GM21423 (cell line): ENCODE data around the gene NCBP1.
"Not testable (repeated sequence)": the region's sequence is repeated elsewhere in the genome, so short reads cannot be mapped to it uniquely, and the experiment has no call there.

Experiments used
- ATAC-seq: cut with Tn5 transposase; IDR thresholded peaks from one replicate; pipeline ENCODE4 v1.9.1; 2021; ENCODE audit warnings: mild to moderate bottlenecking, moderate library complexity; ENCODE audit not compliant: unreplicated experiment

The NCBP1 gene

GRCh38 chr9:97632985-97633858, at the start of gene NCBP1, which contains the start of gene TSTD2:
Gene NCBP1 (plus strand): TSS chr9:97633821. CDS start chr9:97633882, 61 bp downstream.
Gene TSTD2 (minus strand): TSS chr9:97633368. CDS start chr9:97627562, 5,806 bp downstream.
- ATAC-seq, result peak; percentile 91

GRCh38 chr9:97584778-97585177, 48.8 kb upstream of the NCBP1 start:
- ATAC-seq, result not testable (repeated sequence)

GRCh38 chr9:97586909-97587308, 46.7 kb upstream of the NCBP1 start:
- ATAC-seq, result not testable (repeated sequence)

GRCh38 chr9:97591535-97591934, 42.1 kb upstream of the NCBP1 start:
- no peak for ATAC-seq

- no peak for ATAC-seq
Measured at GRCh38 chr9:97592126-97592525, 41.5 kb upstream of the NCBP1 start.

GRCh38 chr9:97593960-97594359, 39.7 kb upstream of the NCBP1 start:
- ATAC-seq, result no peak

- ATAC-seq, result no peak
Measured at GRCh38 chr9:97594381-97594921, 39.2 kb upstream of the NCBP1 start.

GRCh38 chr9:97596906-97597305, 36.7 kb upstream of the NCBP1 start:
- no peak for ATAC-seq

- peak; percentile 75 for ATAC-seq
Measured at GRCh38 chr9:97598461-97599288, 34.9 kb upstream of the NCBP1 start.

GRCh38 chr9:97599314-97599846, 34.2 kb upstream of the NCBP1 start:
- no peak for ATAC-seq

- no peak for ATAC-seq
Measured at GRCh38 chr9:97600531-97601227, 32.9 kb upstream of the NCBP1 start.

- no peak for ATAC-seq
Measured at GRCh38 chr9:97601228-97601898, 32.3 kb upstream of the NCBP1 start.

- ATAC-seq, result no peak
Measured at GRCh38 chr9:97602430-97602829, 31.2 kb upstream of the NCBP1 start.

GRCh38 chr9:97604901-97605645, 28.5 kb upstream of the NCBP1 start:
- no peak for ATAC-seq

- ATAC-seq, result no peak
Measured at GRCh38 chr9:97615439-97616072, 18.1 kb upstream of the NCBP1 start.

- peak; percentile 49 for ATAC-seq
Measured at GRCh38 chr9:97617939-97618416, 15.6 kb upstream of the NCBP1 start.

- not testable (repeated sequence) for ATAC-seq
Measured at GRCh38 chr9:97620063-97620462, 13.6 kb upstream of the NCBP1 start.

- ATAC-seq, result not testable (repeated sequence)
Measured at GRCh38 chr9:97622483-97622882, 11.1 kb upstream of the NCBP1 start.

- ATAC-seq, result no peak
Measured at GRCh38 chr9:97623946-97624345, 9.7 kb upstream of the NCBP1 start.
